WI38 (cell line): ENCODE measurements around the gene LDHAL6B.

Experiments used
- H3K4me3 ChIP-seq: 2 replicates; pipeline ENCODE4 v1.5.1; 2011; ENCODE audit warnings: low read depth, mild to moderate bottlenecking, control low read depth, low read length
- TF ChIP-seq, protein P1 (sequence below): IDR thresholded peaks from 2 replicates; pipeline ENCODE4 v1.5.1; 2012; ENCODE audit warnings: low read depth, mild to moderate bottlenecking, control low read depth, low read length

The LDHAL6B gene

GRCh38 chr15:59165726-59166125 lies 40.9 kb upstream of the LDHAL6B start:
- TF ChIP-seq, protein P1, sequence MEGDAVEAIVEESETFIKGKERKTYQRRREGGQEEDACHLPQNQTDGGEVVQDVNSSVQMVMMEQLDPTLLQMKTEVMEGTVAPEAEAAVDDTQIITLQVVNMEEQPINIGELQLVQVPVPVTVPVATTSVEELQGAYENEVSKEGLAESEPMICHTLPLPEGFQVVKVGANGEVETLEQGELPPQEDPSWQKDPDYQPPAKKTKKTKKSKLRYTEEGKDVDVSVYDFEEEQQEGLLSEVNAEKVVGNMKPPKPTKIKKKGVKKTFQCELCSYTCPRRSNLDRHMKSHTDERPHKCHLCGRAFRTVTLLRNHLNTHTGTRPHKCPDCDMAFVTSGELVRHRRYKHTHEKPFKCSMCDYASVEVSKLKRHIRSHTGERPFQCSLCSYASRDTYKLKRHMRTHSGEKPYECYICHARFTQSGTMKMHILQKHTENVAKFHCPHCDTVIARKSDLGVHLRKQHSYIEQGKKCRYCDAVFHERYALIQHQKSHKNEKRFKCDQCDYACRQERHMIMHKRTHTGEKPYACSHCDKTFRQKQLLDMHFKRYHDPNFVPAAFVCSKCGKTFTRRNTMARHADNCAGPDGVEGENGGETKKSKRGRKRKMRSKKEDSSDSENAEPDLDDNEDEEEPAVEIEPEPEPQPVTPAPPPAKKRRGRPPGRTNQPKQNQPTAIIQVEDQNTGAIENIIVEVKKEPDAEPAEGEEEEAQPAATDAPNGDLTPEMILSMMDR = no peak
- no peak overlapping the region for H3K4me3 ChIP-seq

GRCh38 chr15:59166166-59166565 lies 40.5 kb upstream of the LDHAL6B start:
- TF ChIP-seq, protein P1 = no peak
- no peak overlapping the region for H3K4me3 ChIP-seq

DNA sequence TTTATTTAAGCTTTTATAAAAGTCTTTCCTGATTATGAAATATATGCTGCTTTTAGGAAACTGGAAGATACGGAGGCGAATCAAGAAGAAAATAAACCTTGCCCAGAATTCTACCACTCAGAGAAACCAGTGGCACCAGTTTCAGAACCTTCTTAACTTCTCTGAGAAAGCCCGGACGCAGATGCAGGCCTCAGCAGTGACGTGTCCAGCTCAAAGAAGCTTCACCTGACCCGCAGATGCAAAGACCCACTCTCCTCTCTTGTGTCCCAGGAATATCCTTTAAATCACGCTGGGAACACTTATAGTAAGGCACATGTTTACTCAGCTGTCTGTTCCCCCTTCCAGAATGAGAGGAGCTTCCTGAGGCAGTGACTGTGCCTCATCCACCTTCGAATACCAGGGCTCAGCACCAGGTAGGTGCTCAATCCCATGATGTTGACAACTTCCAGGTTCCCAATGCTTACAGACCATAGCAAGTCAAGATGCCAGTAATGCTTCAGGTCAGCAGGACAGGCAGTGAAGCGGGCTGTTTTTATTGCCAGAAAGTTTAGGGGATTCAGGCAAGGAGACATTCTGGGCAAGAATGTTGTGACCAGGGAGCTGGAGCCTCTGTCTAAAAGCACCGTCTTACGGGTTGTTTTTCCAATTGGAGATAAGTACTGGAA lies 39.9 kb upstream of the LDHAL6B start:
- TF ChIP-seq, protein P1 = no peak
- no peak overlapping the region for H3K4me3 ChIP-seq

DNA sequence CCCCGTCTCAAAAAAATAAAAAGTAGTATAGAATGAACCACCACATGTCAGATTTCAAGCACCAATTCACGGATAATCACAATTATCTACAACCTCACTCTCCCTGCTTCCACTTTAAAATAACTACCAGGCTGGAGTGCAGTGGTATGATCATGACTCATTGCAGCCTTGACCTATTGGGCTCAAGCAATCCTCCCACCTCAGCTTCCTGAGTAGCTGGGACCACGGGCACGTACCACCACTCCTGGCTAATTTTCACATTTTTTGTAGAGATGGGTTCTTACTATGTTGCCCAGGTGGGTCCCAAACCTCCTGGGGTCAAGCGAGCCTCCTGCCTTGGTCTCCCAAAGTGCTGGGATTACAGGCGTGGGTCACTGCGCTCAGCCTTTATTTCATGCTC lies 38.1 kb upstream of the LDHAL6B start:
- H3K4me3 ChIP-seq = no peak overlapping the region
- TF ChIP-seq, protein P1 = no peak

GRCh38 chr15:59169251-59169708 lies 37.4 kb upstream of the LDHAL6B start:
- H3K4me3 ChIP-seq = no peak overlapping the region

DNA sequence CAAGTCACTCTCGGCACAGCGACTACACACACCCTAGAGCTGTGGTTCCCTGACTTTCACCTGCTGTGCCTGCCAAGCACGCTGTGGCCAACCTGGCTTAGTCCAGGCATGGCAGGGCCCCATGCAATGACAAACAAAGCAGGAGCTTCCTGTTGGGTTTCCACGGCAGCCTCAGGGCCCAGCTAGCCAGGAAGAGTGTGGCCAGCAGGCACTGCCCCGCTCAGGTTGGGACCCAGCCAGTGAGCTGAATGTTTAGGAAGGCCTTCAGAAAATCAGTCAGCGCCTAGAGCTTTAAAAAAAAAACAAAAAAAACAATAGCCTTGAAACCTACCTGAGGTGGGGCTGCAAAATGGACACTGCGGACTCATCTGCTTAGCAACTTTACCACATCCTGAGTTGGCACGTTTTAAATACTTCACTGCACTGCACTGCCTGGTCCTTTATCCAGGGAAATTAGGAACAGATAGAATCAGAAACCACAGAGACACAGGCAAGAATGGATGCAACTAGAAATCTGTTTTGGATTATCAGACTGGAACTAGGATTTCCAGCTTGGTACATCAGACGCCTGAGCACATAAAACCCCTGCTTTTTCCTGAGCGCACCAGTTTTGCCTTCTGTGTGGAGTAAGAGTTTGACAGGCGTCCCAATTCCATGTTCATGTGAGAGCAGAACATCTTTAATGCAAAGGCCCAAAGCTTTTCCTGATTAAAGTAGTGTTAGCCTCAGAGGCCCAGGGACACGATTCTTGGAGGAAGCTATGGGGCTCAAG lies 36.2 kb upstream of the LDHAL6B start:
- H3K4me3 ChIP-seq = no peak overlapping the region
- TF ChIP-seq, protein P1 = no peak

More at GRCh38 chr15:59169251-59169708, 37.4 kb upstream of the LDHAL6B start:
- TF ChIP-seq, protein P1 = no peak

DNA sequence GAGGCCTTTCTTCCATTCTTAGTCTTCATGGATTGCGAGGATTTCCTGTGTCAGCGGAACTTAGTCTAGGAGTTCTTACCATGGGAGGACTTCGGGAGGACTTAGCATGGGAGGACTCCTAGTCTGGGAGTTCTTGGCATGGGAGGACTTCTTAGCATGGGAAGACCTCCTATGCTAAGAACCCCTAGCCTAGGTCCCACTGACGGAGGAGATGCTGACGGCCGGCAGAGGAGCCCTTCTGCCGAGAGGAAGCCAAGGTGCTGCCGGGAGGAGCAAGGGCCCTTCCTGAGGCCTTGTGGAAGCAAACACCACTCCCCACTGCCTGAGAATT lies 35.6 kb upstream of the LDHAL6B start:
- H3K4me3 ChIP-seq = no peak overlapping the region
- TF ChIP-seq, protein P1 = no peak
